ENCODE results near the gene GEMIN4.

DNA sequence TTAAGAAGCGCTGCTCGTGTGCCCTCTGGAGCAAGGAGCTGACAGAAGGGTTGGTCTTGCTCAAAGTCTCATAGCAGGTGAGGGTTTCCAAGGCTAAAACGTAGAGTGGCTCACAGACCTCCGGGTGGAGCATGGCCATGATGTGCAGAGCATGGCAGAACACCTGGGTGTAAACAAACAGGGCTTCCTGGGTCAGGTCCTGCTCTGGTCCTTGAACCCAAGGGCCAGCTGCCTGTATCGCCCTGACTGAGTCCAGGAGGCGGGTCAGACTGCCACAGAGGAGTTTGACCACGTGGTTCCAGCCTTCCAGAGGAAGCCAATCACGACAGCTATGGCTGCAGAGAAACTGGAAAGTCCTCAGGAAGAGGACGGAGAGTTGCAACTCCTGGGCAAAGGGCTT, 7.1 kb downstream of the GEMIN4 start:
- TF ChIP-seq, protein P1, sequence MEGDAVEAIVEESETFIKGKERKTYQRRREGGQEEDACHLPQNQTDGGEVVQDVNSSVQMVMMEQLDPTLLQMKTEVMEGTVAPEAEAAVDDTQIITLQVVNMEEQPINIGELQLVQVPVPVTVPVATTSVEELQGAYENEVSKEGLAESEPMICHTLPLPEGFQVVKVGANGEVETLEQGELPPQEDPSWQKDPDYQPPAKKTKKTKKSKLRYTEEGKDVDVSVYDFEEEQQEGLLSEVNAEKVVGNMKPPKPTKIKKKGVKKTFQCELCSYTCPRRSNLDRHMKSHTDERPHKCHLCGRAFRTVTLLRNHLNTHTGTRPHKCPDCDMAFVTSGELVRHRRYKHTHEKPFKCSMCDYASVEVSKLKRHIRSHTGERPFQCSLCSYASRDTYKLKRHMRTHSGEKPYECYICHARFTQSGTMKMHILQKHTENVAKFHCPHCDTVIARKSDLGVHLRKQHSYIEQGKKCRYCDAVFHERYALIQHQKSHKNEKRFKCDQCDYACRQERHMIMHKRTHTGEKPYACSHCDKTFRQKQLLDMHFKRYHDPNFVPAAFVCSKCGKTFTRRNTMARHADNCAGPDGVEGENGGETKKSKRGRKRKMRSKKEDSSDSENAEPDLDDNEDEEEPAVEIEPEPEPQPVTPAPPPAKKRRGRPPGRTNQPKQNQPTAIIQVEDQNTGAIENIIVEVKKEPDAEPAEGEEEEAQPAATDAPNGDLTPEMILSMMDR (IDR thresholded peaks at IDR 0.05; ENCODE audit: borderline replicate concordance, extremely low read depth, low read length, poor library complexity, severe bottlenecking): no peak
- TF ChIP-seq EZH2 (IDR thresholded peaks at IDR 0.05; ENCODE audit: borderline replicate concordance, low read depth, low read length, severe bottlenecking): no peak
